ENCODE data around the gene L3MBTL4. TPM values are rescaled to one million over a fixed set of nuclear protein-coding genes. Genes with fewer than 3 reads are reported as not detected.

Gene L3MBTL4
- total RNA-seq, 1 experiment from 2014 or later, result not detected

GRCh38 chr18:6289843-6290242 lies 124.9 kb downstream of the L3MBTL4 start:
- Histone ChIP-seq H3K9ac (ENCODE audit: low read length) (no peak overlapping the region), H3K4me2 (ENCODE audit: low read length) (no peak overlapping the region), H3K27ac (ENCODE audit: low read depth, low read length) (no peak overlapping the region), H3K9me3 (ENCODE audit: control insufficient read depth in 1 of 2, insufficient read depth in 1 of 2, low read depth in 1 of 2, low read length in 2 of 2) (peaks cover 0 to 18% of the 10 kb centered on the region in 2 experiments; a peak in 2 of 4 replicates), H4K20me1 (ENCODE audit: insufficient read depth) (no peaks in the 10 kb centered on the region), H3K36me3 (ENCODE audit: control insufficient read depth in 1 of 2, insufficient read depth in 2 of 2, low read length in 2 of 2) (no peaks in the 10 kb centered on the region), H3K4me1 (ENCODE audit: control insufficient read depth in 1 of 2, insufficient read depth in 2 of 2, low read length in 2 of 2) (no peaks in the 10 kb centered on the region), H2AFZ (ENCODE audit: low read depth, low read length, poor library complexity, severe bottlenecking) (no peak overlapping the region), H3K79me2 (ENCODE audit: insufficient read depth, low read length) (no peaks in the 10 kb centered on the region), H3K9me2 (ENCODE audit: insufficient read depth) (no peaks in the 10 kb centered on the region), H3K27me3 (ENCODE audit: insufficient read depth, low read length) (no peaks in the 10 kb centered on the region), H3K4me3 (replicated peaks in 1 of 2; ENCODE audit: low read depth in 1 of 2, low read length in 2 of 2) (no peak overlapping the region)
- ChIA-PET RAD21 (ENCODE audit: low non-redundant PET in 1 of 2, low total read pairs in 2 of 2, uncharacterized antibody in 2 of 2, unreplicated experiment in 2 of 2) (no interaction called here), POLR2A (no interaction called here), CTCF (no interaction called here)
- no peak for DNase-seq (ENCODE audit: low read depth, low spot score)
- no peak for ATAC-seq
- no TSS peak for BruUV-seq (replicated peaks)
- intact Hi-C loops (cut with micrococcal nuclease), result no loop called here
- TF ChIP-seq REST (IDR thresholded peaks at IDR 0.05; ENCODE audit: low read depth), result no peak
- TF ChIP-seq ZNF274 (IDR thresholded peaks at IDR 0.05; ENCODE audit: low read depth, low read length), result no peak
- no peak for TF ChIP-seq POLR2A (IDR thresholded peaks at IDR 0.05; ENCODE audit: borderline replicate concordance, extremely low read depth, insufficient read depth, insufficient read length)
- no peak for TF ChIP-seq ZFX (IDR thresholded peaks at IDR 0.05)
- no peak for TF ChIP-seq POLR2AphosphoS5 (IDR thresholded peaks at IDR 0.05; ENCODE audit: low read depth, low read length)
- TF ChIP-seq CBX3 (IDR thresholded peaks at IDR 0.05; ENCODE audit: low read depth), result no peak
- TF ChIP-seq ZBTB33 (IDR thresholded peaks at IDR 0.05; ENCODE audit: extremely low read depth, insufficient replicate concordance, low read length), result no peak
